ENCODE measurements around the gene NOC2L.
"Not testable (repeated sequence)": the region's sequence is repeated elsewhere in the genome, so short reads cannot be mapped to it uniquely, and the experiment has no call there.

Gene NOC2L

GRCh38 chr1:960363-961131, 1.5 kb upstream of the NOC2L start, which contains the start of gene KLHL17:
Gene KLHL17, plus strand, starts transcription at chr1:960584. Its CDS starts 110 bp downstream, at chr1:960694.
- peak; percentile 24 for DNase-seq

GRCh38 chr1:959731-960362, 791 bp upstream of the NOC2L start:
- DNase-seq: no peak

GRCh38 chr1:956636-957035, 2.4 kb downstream of the NOC2L start:
- DNase-seq: no peak

- no peak for DNase-seq
Measured at GRCh38 chr1:955474-955873, 3.6 kb downstream of the NOC2L start.

- DNase-seq: no peak
Measured at GRCh38 chr1:954927-955326, 4.1 kb downstream of the NOC2L start.

- DNase-seq: no peak
Measured at GRCh38 chr1:953524-954320, 5.3 kb downstream of the NOC2L start.

- no peak for DNase-seq
Measured at GRCh38 chr1:952603-953002, 6.5 kb downstream of the NOC2L start.

GRCh38 chr1:952201-952600, 6.9 kb downstream of the NOC2L start:
- DNase-seq: no peak

GRCh38 chr1:951364-951763, 7.7 kb downstream of the NOC2L start:
- DNase-seq: no peak

- DNase-seq: no peak
Measured at GRCh38 chr1:950881-951280, 8.2 kb downstream of the NOC2L start.

- no peak for DNase-seq
Measured at GRCh38 chr1:950268-950667, 8.8 kb downstream of the NOC2L start.

GRCh38 chr1:947958-948357, 11.1 kb downstream of the NOC2L start:
- DNase-seq: no peak

GRCh38 chr1:946811-947210, 12.2 kb downstream of the NOC2L start:
- DNase-seq: not testable (repeated sequence)

GRCh38 chr1:945688-946556, 13.1 kb downstream of the NOC2L start:
- DNase-seq: no peak

GRCh38 chr1:944341-945325, 14.4 kb downstream of the NOC2L start:
- DNase-seq: no peak

- no peak for DNase-seq
Measured at GRCh38 chr1:943545-944340, 15.3 kb downstream of the NOC2L start.

GRCh38 chr1:942864-943533, 16.1 kb downstream of the NOC2L start:
- DNase-seq: no peak

GRCh38 chr1:942411-942821, 16.6 kb downstream of the NOC2L start:
- no peak for DNase-seq

GRCh38 chr1:941588-942383, 17.3 kb downstream of the NOC2L start:
- DNase-seq: peak; percentile 75
